ENCODE results near the gene GRK5. TPM values are rescaled to one million over a fixed set of nuclear protein-coding genes. Genes with fewer than 3 reads are reported as not detected.

Gene GRK5
- total RNA-seq, 2 donors from 2014 or later: 85.3 to 90.2 TPM

GRCh38 chr10:119209736-119210355 is 2.5 kb downstream of the GRK5 start:
- Histone ChIP-seq H3K27ac (peak overlapping the region; percentile 92 to 94), H3K4me3 (peak overlapping the region; percentile 95), H3K36me3 (no peaks in the 10 kb centered on the region), H3K27me3 (replicated peaks; ENCODE audit: insufficient read depth) (no peaks in the 10 kb centered on the region), H3K4me1 (ENCODE audit: control insufficient read depth in 1 of 2, low read depth in 2 of 2) (peaks cover 34 to 61% of the 10 kb centered on the region in 2 donors), H3K9me3 (no peaks in the 10 kb centered on the region)
- no peak for TF ChIP-seq CTCF (IDR thresholded peaks at IDR 0.05)
- ATAC-seq (ENCODE audit: insufficient number of reproducible peaks, low FRiP score, low read depth) (no peak), DNase-seq (ENCODE audit: low spot score) (no peak)

DNA sequence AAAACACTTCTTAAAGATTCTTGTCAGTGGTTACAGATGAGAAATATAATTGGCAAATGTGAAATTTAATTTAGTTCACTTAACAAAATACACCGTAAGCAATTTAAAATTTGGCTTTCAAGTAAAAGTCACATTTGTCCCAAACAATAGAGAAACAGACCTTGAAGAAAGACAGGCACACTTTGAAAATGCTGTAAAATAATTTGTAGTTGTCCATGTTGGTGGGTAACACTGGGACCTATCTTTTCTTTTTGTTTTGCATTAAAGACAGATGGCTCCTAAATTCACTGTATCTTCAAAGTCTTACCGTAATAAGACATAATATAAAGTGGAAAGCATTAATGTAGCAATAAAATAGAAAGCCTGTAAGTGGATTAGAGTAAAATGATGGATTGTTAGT is 3.3 kb downstream of the GRK5 start:
- Histone ChIP-seq H3K4me1 (ENCODE audit: control insufficient read depth in 1 of 2, low read depth in 2 of 2) (peaks cover 34 to 68% of the 10 kb centered on the region in 2 donors), H3K4me3 (peak overlapping the region; percentile 95), H3K9me3 (no peaks in the 10 kb centered on the region), H3K27me3 (replicated peaks; ENCODE audit: insufficient read depth) (no peaks in the 10 kb centered on the region), H3K27ac (peak overlapping the region; percentile 92 to 94), H3K36me3 (no peaks in the 10 kb centered on the region)
- DNase-seq (ENCODE audit: low spot score) (no peak), ATAC-seq (ENCODE audit: insufficient number of reproducible peaks, low FRiP score, low read depth) (no peak)
- TF ChIP-seq CTCF (IDR thresholded peaks at IDR 0.05): no peak

DNA sequence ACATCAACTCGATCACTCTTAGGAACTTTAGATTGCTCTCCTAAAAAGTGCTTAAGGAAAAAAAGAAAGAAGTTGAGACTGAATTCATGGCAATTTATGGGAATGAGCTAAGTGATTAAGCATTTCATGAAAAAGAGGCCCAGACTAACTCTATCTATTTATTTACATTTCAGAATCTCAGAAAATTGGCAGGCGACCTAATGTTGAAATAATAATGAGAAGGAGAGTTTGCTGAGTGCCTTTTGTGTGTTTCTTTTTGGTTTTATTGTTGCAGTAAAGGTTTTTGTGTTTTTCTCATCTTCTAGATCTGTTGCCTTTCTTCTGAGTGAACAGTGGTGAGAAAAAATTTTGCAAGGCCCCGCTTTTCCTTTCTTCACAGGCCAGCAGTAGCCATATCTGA is 3.8 kb downstream of the GRK5 start:
- Histone ChIP-seq H3K4me3 (peak overlapping the region; percentile 95), H3K4me1 (ENCODE audit: control insufficient read depth in 1 of 2, low read depth in 2 of 2) (peaks cover 28 to 68% of the 10 kb centered on the region in 2 donors), H3K9me3 (no peaks in the 10 kb centered on the region), H3K36me3 (no peaks in the 10 kb centered on the region), H3K27ac (peak overlapping the region; percentile 92 to 94), H3K27me3 (replicated peaks; ENCODE audit: insufficient read depth) (no peaks in the 10 kb centered on the region)
- no peak for TF ChIP-seq CTCF (IDR thresholded peaks at IDR 0.05)
- DNase-seq (ENCODE audit: low spot score) (no peak), ATAC-seq (ENCODE audit: insufficient number of reproducible peaks, low FRiP score, low read depth) (no peak)

DNA sequence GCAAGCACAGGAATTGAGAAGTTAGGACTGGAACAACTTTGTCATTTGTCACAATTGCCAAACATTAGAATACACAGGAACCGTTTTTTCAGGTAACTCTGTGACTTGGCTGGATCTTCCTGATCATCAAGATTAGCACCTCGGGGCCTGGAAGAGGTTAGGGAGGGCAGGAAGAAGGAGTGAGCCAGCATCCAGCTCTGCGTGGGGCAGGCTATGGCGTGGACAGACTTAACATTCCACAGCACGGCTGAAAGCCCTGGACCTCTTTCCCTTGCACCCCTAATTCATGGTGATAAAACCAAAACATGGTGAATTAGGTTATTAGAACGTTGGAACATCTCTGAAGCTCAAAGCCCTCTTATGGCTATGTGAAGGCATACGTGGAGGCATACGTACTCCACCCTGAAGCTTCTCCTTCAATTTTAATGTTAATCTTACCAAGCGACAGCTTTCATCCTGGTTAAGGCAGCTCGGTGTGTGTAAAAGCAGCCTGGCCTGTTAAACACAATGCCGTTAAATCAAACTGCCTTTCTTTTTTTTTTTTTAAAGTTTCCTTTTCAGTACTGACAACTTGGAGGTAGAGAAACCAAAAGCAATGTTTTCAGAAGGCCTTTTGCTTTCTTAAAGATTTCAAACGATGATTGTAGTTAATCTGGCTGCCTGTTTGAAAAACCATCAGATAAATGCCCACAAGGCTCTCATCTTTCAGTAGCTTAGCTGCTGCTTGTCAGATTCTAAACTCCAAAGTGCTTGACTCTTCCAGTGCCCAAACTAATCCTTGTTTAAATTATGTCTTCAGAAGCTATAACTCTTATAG is 4.5 kb downstream of the GRK5 start:
- no peak for TF ChIP-seq CTCF (IDR thresholded peaks at IDR 0.05)
- peaks cover 26 to 70% of the 10 kb centered on the region in 2 donors for H3K4me1 ChIP-seq (ENCODE audit: control insufficient read depth in 1 of 2, low read depth in 2 of 2)

DNA sequence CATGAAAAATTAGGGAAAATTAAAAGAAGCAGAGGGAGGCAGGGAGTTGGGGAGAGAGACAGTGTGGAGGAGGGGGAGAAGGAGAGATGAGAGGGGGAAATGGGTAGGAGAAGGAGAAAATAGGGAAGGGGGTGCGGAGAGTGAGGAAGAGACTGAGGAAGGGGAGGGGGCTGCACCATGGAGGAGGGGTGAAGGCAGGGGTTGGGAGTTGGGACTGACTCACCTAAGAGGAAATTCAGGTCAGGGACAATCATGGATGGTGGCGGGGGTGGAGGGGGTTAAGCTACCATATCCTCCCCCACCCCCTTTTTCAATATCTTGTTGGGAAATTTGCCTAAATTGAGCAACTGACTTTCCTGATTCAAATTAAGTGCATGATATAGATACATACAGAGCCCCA is 8.0 kb downstream of the GRK5 start:
- no peaks in the 10 kb centered on the region for H3K36me3 ChIP-seq
- no peak overlapping the region for H3K4me3 ChIP-seq
- DNase-seq (ENCODE audit: low spot score) (no peak), ATAC-seq (ENCODE audit: insufficient number of reproducible peaks, low FRiP score, low read depth) (no peak)
- peaks cover 44 to 99% of the 10 kb centered on the region in 2 donors for H3K4me1 ChIP-seq (ENCODE audit: control insufficient read depth in 1 of 2, low read depth in 2 of 2)
- TF ChIP-seq CTCF (IDR thresholded peaks at IDR 0.05): no peak
- H3K27me3 ChIP-seq (replicated peaks; ENCODE audit: insufficient read depth): no peaks in the 10 kb centered on the region
- no peaks in the 10 kb centered on the region for H3K9me3 ChIP-seq
- no peak overlapping the region for H3K27ac ChIP-seq

More for the DNA sequence above, 4.5 kb downstream of the GRK5 start:
- H3K36me3 ChIP-seq: no peaks in the 10 kb centered on the region
- no peaks in the 10 kb centered on the region for H3K27me3 ChIP-seq (replicated peaks; ENCODE audit: insufficient read depth)
- no peaks in the 10 kb centered on the region for H3K9me3 ChIP-seq
- ATAC-seq (ENCODE audit: insufficient number of reproducible peaks, low FRiP score, low read depth) (no peak), DNase-seq (ENCODE audit: low spot score) (no peak)
- H3K27ac ChIP-seq: peak overlapping the region; percentile 92 to 94
- peak overlapping the region; percentile 95 for H3K4me3 ChIP-seq
